Lung (tissue), 12 donors: ENCODE measurements around the gene AUTS2. TPM values are rescaled to one million over a fixed set of nuclear protein-coding genes. Genes with fewer than 3 reads are reported as not detected.
A peak's percentile ranks its signal among the peaks of the same experiment; 100 is the strongest.

Experiments
- ATAC-seq: fragments of 200-7000 bp; cut with Tn5 transposase; one replicate; pipeline ENCODE4 v1.9.1; 2020; ENCODE audit warnings: moderate number of reproducible peaks; ENCODE audit not compliant: insufficient read depth, low FRiP score
- DNase-seq, 3 donors: peaks; one replicate each; pipeline ENCODE4 v3.0.0-alpha.2; 2013 to 2017
- H3K27ac ChIP-seq, 2 donors: one replicate each; pipeline ENCODE4 v1.5.1; 2013; ENCODE audit warnings: mild to moderate bottlenecking in 2 of 2, moderate library complexity in 2 of 2, control low read depth in 1 of 2, inconsistent platforms in 1 of 2, low read depth in 1 of 2, low read length in 1 of 2
- H3K27me3 ChIP-seq, 3 donors: one replicate each; pipeline ENCODE4 v1.5.1; 2013; ENCODE audit warnings: low read length in 2 of 3; ENCODE audit not compliant: control insufficient read depth in 3 of 3, insufficient read depth in 3 of 3
- H3K36me3 ChIP-seq, 4 donors: one replicate each; pipeline ENCODE4 v1.5.1; 2013; ENCODE audit warnings: low read length in 4 of 4, mild to moderate bottlenecking in 1 of 4, moderate library complexity in 1 of 4; ENCODE audit not compliant: control insufficient read depth in 4 of 4, insufficient read depth in 4 of 4
- H3K4me1 ChIP-seq, 5 donors: one replicate each; pipeline ENCODE4 v1.5.1; 2013; ENCODE audit warnings: low read length in 5 of 5, mild to moderate bottlenecking in 2 of 5, moderate library complexity in 1 of 5; ENCODE audit not compliant: control insufficient read depth in 5 of 5, insufficient read depth in 5 of 5
- H3K4me3 ChIP-seq: one replicate; pipeline ENCODE4 v1.5.1; 2013; ENCODE audit warnings: mild to moderate bottlenecking, control low read depth, moderate library complexity
- H3K9ac ChIP-seq, 2 donors: one replicate each; pipeline ENCODE4 v1.5.1; 2013; ENCODE audit warnings: low read length in 2 of 2, control low read depth in 1 of 2; ENCODE audit not compliant: insufficient read depth in 1 of 2
- H3K9me3 ChIP-seq, 4 donors: one replicate each; pipeline ENCODE4 v1.5.1; 2013; ENCODE audit warnings: low read length in 3 of 4, mild to moderate bottlenecking in 1 of 4, moderate library complexity in 1 of 4; ENCODE audit not compliant: control insufficient read depth in 4 of 4, insufficient read depth in 3 of 4
- CTCF ChIP-seq: IDR thresholded peaks from 2 replicates; pipeline ENCODE4 v1.5.1; 2012; ENCODE audit warnings: mild to moderate bottlenecking; ENCODE audit errors: control extremely low read depth, extremely low read depth
- WGBS, 2 donors: extraction: QIAGEN DNeasy Blood & Tissue Kit; methylation state at CpG; one replicate each; pipeline ENCODE4 v1.1.7; 2013; 5-methylcytosine and 5-hydroxymethylcytosine counted together
- polyA plus RNA-seq, 2 donors: library from polyadenylated mRNA; stranded (reverse); fragments of 200-250 nt; gene quantifications; one replicate each; pipeline ENCODE4 v1.2.1, GENCODE V29; 2013
- total RNA-seq, 2 donors: library from RNA; depleted of rRNA in 1 of 2; stranded (reverse); fragments of >200 nt in 1 of 2; gene quantifications; one replicate each; pipeline ENCODE4 v1.2.1, GENCODE V29; 2014 to 2021
- donor health status: control.
- donor health status: control.
- donor health status: Bipolar disorder and iron deficiency.
- donor health status: healthy.
- donor health status: DM: yes; HTN: yes; CAD: no.

The AUTS2 gene
- total and polyA plus RNA-seq, 4 donors: 11.8 to 115 (median 40.6) TPM

DNA sequence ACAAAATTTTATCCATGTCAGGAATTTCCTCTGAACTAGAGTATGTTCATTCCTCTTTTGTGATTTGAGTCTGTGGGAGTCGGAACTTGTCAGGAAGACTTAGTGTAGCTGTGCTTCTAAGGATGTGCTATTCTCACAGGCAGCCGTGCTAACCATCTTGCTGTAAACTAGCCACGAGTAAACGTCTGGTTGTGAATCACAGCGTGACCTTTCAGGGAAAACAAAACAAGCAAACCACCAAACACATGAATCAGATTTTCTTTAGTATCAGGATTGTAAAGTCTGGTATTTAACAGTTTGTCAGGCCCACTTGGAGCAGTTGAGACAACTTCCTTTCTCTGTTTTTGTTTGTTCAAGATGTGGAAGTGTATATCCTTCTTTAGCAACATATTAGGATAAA is 32.0 kb downstream of the AUTS2 start:
- H3K27ac ChIP-seq: no peak overlapping the region
- no peak for ATAC-seq
- no peaks in the 10 kb centered on the region for H3K36me3 ChIP-seq
- no peaks in the 10 kb centered on the region for H3K27me3 ChIP-seq
- H3K9ac ChIP-seq: no peak overlapping the region
- TF ChIP-seq CTCF: no peak
- no peak overlapping the region for H3K4me3 ChIP-seq
- H3K4me1 ChIP-seq: peaks cover 0 to 7% (median 0%) of the 10 kb centered on the region in 5 donors
- DNase-seq: peak in 1 of 3 donors; percentile 27
- no peaks in the 10 kb centered on the region for H3K9me3 ChIP-seq
- WGBS, 2 donors: 54 to 63% methylated on average over 5 of the region's 5 CpGs

DNA sequence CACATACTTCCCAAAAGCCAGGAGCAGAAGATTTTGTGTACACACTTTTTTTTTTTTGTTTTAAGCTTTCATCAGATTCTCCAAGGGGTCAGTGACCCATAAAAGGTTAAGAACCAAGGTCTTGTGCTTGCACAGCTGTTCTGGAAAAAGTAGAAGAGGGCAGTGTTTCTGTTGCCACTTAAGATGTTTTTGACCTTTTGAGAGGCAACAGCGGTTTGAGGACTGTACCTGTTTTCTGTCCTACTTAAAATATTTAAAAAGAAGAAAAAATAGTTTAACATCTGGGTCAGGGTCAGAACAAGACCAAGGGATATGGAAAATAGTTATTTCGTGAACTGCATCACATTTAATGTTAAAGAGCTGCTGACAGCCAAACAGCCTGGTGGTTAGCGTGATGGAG is 32.9 kb downstream of the AUTS2 start:
- no peak for TF ChIP-seq CTCF

DNA sequence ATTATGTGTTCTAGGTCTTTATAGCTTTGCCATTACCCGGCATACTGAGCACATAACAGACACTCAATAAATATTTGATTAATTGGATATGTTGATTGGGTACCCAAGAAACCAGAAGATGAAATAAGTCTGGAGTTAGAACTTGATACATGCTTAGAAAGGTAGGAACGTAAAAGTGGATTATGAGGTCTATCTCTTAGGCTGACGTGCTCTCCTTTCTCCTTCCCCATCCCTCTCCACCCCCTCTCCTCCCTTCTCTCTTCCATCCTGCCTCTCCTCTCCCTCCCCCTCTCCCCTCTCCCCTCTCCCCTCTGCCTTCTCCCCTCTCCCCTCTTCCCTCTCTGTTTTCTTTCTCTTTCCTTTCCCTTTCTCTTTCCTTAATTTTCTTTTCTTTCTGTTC is 34.0 kb downstream of the AUTS2 start:
- WGBS, 2 donors: 94 to 95% methylated on average over 3 of the region's 3 CpGs
- Histone ChIP-seq H3K27me3 (no peaks in the 10 kb centered on the region), H3K9me3 (no peaks in the 10 kb centered on the region)

More for the DNA sequence above, 32.9 kb downstream of the AUTS2 start:
- 80 to 87% methylated on average over 3 of the region's 3 CpGs for WGBS, 2 donors
- H3K36me3 ChIP-seq: no peaks in the 10 kb centered on the region
- H3K27me3 ChIP-seq: no peaks in the 10 kb centered on the region
- no peak for ATAC-seq
- H3K4me3 ChIP-seq: no peak overlapping the region
- no peak overlapping the region for H3K27ac ChIP-seq
- H3K9me3 ChIP-seq: no peaks in the 10 kb centered on the region
- peaks cover 0 to 7% (median 0%) of the 10 kb centered on the region in 5 donors for H3K4me1 ChIP-seq
- DNase-seq: no peak
- no peak overlapping the region for H3K9ac ChIP-seq

More for the DNA sequence above, 34.0 kb downstream of the AUTS2 start:
- Histone ChIP-seq H3K4me1 (peaks cover 0 to 7% (median 0%) of the 10 kb centered on the region in 5 donors), H3K27ac (no peak overlapping the region), H3K9ac (no peak overlapping the region), H3K36me3 (no peaks in the 10 kb centered on the region), H3K4me3 (no peak overlapping the region)
- ATAC-seq: no peak
- DNase-seq: no peak
- no peak for TF ChIP-seq CTCF
